ENCODE results near the gene CBLB.

CBLB gene

DNA sequence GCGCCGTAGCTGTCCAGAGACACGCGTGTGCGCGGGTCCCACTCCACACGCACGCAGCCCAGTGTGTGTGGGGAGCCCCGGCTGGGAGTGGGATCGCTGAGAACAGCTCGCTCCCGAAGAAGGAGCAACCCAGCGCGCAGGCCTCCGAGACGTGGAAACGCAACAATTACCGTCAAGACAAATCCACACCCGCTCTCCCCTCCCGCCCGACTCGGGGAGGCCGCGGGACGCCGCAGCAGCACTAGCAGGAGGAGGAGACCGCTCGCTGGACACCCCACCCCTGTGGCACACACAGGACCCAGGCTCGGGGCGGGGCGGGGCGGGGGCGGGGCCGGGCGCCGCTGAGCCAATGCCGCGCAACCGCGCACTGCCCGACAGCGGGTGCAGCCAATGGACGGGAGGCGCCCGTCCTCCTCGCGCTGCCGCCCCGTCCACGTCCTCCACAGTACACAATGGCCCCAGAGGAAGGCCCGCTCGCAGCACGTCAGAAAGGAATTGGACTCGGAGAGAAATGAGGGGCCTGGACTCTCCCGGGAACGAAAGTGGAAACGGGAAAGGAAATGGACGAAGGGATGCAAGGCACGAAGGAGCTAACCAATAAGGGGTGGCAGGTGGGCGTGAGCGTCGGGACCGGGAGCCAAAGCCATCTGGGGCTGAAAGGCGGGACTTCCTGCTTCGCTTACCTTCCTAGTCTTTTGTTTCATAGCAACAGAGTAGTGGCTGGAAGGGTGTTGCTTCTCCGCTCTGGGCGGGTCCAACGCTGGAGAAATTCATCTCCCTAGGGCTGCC is at the start of gene CBLB:
Gene CBLB, minus strand, starts transcription at position 271 of the 789 bp plus-strand sequence. CDS start 1,435 bp downstream, outside the sequence.
- DNase-seq (ENCODE audit: low spot score), result peak; percentile 85

DNA sequence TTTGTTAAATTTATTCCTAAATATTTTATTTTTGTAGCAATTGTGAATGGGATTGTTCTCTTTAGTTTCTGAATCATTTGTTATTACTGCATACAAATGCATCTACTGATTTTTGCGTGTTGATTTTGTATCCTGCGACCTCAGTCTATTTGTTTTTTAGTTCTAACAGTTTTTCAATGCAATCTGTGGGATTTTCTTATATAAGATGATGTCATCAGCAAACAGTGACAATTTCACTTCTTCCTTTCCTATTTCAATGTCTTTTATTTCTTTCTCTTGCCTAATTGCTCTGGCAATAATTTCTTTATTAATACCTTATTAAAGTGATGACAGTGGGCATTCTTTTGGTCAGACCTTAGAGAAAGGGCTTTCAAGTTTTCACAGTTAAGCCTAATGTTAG is 48.0 kb upstream of the CBLB start:
- no peak for DNase-seq (ENCODE audit: low spot score)

DNA sequence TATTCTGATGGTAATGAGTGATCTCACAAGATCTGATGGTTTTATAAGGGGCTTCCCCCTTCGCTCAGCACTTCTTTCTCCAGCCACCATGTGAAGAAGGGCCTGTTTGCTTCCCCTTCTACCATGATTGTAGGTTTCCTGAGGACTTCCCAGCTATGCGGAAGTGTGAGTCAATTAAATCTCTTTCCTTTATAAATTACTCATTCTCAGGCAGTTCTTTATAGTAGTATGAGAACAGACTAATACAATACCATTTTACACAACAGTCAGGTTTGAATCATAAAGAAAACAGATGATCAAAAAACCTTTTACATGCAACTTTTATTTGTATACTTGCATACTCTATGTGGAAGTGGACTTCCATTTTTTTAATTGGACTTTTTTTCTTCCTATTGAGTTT is 46.7 kb upstream of the CBLB start:
- no peak for DNase-seq (ENCODE audit: low spot score)

DNA sequence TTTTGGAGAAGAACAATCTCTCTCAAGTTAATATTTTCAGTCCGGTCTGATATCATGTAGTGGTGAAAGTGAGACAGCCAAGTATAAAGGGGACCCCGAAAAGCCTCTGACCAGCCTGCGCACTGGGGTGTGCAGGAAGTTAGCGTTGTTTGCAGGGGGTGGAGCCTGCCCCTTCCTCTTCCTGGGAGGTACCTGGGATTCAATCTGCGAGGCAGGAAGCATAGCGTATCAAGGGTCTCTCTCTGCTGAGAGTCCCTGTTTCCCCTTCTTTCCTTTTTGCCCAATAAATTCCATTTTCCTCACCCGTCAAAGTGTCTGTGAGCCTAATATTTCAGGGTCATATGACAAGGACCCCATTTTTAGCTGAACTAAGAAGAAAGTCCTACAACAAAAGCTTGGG is 44.8 kb upstream of the CBLB start:
- no peak for DNase-seq (ENCODE audit: low spot score)

DNA sequence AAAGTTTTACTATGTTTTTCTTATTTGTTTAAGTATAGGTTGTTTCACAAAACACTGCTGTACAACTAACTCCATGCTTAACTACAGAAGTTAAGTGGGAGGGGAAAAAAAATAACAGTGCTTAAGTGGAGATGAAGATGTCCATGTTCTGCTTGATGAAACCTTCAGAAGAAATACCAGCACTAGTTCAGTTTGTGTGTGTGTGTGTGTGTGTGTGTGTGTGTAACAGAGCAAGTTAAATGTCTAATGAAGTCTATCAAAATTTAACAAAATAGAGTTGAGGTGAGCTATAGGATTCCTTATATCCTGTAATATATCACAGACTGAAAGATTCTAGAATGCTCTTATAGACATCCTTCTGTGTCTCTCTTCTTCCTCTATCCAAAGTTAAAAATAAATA is 44.1 kb upstream of the CBLB start:
- DNase-seq (ENCODE audit: low spot score), result no peak

DNA sequence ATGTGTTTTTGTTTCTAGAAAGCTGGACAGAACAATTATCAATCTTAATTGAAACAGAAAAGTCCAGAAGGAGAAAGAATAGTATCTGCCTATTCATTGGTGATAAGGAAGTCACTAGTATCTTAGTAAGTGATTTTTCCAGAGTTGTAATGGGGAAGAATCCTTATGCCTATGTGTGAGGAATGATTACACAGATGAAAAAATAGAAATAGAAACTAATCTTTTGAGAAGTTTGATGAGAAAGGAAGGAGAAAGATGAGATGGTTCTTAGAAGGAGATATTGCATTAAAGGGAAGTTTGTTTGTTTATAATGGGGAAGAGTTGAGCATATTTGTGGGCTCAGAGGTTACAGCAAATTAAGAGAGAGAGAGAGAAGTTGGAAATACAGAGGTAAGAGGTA is 42.7 kb upstream of the CBLB start:
- no peak for DNase-seq (ENCODE audit: low spot score)

DNA sequence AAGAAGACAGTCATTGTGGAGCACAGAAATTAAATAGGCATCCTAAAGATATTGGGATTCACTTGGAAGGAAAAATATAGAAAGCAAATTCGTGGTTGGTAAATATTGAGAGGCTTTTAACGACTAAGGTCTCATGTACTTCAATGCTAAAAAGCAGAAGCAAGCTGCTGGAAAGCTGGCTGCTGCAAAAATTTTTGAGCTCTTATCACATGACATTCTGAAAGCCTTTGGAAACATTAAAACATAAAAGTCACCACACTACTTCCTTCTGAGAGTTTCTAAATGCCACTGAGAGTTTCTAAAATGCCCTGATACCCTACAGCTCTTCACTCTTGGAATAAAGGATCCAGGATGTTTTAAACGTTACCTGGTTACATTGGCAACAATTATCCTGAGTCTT is 39.0 kb upstream of the CBLB start:
- DNase-seq (ENCODE audit: low spot score), result no peak

DNA sequence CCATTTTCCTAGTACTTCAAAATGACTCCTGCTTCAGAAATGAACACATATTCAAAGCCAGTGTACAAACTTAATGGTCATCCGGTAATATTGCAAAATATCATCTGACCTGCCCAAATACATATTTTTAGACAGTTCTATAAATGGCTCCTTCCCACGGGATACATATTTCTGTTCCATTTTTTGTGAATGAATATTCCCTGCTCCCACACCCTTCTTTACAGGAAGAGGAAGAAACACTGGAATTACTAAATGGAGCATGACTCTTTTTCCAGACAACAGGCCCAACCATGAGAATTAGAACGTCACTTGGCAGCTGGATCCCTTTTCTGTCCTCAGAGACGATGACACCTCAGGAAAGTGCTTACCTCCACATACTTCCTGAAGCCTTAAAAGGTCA is 38.0 kb upstream of the CBLB start:
- no peak for DNase-seq (ENCODE audit: low spot score)

DNA sequence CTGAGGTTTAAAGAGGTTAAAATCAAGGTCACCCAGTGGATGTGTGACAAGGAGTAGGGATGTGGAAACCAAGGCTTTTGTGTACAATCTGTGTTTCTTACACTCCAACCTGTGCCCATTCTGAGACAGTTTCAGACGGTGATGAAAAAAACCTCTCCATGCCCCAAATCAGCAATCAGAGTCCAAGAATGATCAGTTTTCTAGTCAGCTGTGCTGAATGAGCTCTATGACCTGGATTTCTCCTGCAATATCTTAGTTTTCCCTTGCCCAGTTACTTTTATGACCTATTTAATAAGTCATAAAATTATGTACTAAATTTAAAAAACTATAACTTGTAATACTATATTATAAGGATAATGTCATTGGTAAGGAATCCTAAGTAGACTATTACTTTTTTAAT is 37.5 kb upstream of the CBLB start:
- DNase-seq (ENCODE audit: low spot score), result no peak

DNA sequence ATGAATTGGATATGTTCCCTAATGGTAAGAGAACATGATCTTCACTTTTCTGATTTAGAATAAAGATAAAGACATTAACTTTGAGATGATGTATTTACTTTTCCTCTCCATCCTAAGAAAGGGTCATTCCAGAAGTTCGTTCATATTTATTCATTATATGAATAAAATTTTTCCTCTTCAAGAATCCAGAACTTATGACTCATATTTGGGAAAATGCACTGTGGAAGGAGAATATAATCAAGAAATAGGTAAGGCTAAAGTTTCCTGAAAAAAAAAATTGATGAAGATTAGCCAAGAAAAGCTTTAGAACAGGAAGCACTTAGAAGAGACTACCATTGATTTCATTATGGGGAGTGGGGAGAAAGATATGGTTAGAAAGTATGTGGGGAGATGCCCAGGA is 36.5 kb upstream of the CBLB start:
- no peak for DNase-seq (ENCODE audit: low spot score)

DNA sequence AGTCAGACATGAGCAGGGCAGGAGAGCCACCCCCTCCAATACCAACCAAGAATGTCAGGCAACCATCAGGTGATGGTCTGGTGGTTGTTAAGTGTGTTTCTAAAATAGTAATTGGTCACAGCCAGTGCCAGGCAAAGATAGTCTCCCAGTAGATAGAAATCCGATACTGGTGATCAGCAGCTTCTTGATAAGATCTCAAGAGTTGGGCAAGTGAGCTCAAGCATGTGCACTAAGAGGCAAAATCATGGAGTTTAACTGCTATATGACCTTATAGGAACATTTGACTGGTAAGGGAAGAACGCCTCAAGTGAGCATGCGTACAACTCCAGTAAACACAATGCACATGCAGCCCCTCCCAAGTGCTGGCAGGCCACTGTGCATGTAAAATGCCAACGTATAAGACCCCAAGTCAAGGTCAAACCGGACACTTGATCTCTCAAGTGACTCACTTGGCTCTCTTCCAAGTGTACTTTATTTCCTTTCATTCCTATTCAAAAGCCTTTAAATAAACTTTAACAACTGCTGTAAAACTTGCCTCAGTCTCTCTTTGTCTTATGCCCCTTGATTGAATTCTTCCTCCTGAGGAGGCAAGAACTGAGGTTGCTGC is 36.0 kb upstream of the CBLB start:
- no peak for DNase-seq (ENCODE audit: low spot score)

DNA sequence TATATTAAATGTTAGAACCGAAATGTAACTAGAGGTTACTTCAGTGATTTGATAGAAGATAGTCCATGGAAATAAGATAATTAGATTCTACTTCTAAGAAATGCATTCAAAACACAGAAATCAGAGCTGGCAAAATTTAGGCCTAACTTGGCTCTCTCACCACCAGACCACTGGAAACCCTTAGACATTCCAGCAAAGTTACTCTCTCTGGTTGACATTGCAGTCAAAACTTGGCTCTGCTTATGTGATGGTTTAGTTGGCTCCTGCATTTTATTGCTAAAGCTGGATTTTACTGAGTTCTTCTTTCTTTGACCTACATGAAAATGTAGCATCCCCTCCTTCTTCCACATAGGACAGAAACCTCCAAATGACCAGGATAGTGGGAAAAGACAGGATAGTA is 35.4 kb upstream of the CBLB start:
- no peak for DNase-seq (ENCODE audit: low spot score)

DNA sequence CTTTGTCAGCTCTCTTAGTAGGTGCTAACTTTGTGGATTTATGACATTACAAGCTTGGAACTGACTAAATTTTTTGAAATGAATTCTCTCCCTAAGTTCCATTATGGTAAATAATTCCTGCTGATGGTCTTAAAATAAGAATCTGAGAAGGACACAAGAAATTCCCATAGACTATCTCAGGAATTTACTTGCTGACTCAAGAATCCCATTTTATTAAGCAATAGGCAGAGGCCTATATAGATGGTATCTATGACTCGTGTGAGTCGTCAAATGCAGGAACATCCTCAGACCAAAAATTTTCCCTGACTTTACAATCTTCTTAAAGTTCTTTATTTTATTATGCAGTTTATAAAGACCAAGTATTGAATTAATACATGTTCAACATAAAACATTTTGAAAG is 30.7 kb upstream of the CBLB start:
- DNase-seq (ENCODE audit: low spot score), result no peak

DNA sequence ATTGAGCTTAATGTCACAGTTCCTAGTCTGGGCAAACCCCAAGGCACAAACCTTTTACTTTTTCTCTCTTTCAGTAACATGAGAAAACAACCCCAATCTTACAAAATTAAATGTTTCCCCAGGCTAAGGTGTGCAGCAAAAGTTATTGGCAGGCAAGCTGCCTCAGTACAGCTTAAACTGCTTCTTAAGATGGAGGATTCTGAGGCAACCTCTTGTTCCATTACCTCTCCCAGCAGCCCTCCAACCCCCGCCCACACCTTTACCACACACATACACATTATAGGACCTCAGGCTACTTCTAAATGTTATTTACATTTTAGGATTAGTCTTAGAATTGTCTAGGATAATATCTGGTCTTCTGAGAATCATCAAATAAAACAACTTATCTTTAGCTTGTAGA is 22.3 kb upstream of the CBLB start:
- DNase-seq (ENCODE audit: low spot score), result no peak

DNA sequence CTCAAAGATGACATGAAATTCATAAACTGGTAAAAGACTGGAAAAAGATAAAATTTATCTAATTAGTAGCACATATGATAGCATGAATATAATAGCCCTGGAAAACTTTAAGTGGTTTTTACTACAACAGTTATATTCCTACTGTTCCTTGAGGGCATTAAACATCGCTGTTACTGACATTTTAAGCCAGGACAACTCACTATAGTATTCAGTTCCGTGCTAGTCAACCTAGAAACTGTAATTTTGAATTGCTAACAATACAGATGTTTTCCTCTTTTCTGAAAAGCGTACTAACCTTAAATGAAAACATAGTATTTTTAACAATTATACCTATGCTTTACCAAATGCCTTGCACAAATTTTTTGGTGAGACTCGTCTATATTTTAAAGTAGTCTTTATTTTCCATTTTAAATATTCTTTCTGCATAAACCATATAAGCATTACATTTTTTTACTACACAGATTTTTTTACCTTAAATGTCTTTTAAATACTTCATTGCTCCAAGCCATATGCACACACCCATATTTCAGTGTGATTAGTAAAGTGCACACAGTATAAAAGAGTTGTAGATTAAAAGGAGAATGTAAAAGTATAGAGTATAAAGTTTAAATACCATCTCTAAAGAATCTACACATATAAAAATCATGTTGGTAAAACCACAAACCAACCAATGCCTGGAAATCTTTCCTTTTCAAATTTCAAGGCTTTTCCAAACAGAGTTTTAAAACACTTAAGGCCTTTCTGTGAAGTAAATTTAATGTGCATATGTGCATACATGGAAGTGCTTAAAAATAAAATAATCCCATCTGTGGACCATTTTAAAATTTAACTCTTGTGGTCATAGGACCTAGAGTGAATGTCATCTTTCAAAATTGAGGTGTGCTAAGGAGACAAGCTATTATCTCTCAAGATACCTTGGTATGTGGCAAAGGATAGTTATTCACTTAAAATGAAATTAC is 20.1 kb upstream of the CBLB start:
- DNase-seq (ENCODE audit: low spot score), result no peak

DNA sequence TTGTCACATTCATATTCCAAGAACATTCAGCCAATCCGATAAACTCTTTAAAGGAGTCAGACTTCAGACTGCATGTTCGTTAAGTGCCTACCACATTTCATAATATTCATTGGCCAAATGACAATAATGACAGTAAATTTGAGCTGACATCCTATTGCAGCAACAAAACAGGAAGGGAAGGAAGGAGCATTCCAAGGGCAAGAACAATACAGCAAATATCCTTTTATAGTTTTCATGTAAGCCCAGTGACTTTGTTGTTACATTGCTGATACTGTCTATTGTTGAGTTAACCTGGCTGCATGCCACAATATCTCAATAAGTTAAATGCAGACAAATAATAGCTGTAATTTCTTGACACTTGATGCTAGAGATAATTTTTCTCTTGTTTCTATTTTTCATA is 16.4 kb upstream of the CBLB start:
- no peak for DNase-seq (ENCODE audit: low spot score)

DNA sequence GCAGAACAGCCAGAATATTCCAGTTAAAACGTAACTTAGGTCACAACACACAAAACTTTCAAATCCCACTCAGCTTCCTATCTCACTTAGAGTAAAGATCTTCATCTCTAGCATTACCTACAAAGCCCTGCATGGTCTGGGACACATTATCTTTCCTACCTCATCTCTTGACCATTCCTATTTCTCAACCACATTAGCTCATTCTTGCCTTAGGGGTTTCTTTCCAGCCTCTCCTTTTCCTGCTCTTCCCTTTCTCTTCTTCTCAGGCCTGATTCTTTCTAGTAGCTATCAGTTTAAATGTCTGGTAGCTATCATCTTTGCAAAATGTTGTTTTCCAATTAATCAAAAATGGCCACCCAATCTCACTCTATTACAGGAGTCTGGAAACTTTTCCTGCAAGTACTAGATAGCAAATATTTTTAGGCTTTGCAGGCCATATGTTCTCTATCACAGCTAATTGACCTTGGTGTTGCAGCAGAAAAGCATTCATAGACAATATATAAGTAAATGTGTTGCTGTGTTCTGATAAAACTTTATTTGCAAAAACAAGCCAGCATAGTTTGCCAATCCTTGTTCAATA is 15.1 kb upstream of the CBLB start:
- DNase-seq (ENCODE audit: low spot score), result no peak

DNA sequence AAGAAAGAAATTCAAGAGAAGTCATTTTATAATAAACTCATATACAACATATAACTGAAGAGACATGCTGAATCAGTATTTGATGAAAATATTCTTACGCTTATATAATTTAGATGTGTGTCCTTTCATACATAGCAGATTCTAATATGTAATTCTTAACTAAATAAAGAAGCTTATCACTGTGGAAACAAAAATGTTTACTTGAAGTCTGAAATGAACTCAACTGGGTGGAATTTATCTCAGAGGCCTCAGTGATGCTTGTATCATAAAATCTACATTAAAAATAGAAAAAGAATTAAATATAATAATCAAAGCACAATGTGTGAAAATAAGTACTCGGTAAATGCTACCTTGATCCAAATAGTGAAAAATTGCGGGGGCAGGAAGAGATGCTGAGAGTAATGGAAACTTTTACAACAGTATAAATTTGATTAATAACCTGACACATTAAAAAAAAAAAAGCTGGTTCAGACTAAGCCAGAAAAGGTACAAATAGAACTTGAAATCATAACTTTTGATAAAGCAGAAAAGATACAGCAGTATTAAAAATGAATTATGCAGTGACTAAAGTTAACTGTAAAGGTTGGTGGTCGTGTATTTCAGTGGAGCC is 12.0 kb upstream of the CBLB start:
- DNase-seq (ENCODE audit: low spot score), result no peak

DNA sequence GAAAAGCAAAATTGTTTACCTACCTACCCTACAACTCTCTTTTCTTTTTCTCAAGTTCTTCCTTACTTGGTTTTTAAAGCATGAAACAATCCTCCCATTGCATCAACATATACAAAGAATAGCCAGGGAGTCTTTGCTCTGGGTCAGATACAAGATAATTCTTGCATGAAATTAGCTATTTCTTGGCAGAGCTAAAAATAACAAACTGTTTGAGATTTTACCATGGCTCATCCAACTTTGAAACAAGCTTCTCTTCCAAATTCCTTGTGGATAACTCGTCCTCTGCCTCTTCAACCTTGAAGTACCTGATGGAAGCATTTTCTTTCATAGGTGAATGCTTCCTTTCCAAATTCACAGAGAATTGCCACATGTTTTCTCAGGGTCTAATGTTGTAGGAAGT is 9.2 kb upstream of the CBLB start:
- DNase-seq (ENCODE audit: low spot score), result no peak

DNA sequence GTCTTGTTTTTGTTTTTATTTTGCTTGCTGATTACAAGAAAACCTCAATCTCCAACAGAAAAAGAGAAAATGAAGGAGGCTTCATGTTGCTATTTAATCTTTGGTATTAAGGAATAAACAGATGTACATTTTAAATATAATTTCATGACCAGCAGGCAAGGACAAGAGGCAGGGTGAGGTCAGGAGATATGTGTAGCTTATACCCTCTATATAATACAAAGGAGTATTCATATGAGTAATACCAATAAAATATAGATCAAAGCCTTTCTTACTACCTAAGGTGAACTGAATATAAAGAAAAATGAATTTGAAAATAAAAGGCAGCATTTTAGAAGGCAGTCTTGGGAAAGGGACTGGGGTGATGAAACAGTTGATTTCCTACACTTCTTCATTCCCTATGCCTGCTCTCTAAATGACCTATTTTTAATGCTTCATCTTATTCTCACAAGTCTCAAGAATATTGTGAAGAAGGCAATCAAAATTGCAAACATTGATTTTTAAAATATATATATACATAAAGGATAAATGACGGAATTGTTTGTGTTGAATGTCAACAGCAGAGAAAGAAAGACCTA is 8.6 kb upstream of the CBLB start:
- no peak for DNase-seq (ENCODE audit: low spot score)

DNA sequence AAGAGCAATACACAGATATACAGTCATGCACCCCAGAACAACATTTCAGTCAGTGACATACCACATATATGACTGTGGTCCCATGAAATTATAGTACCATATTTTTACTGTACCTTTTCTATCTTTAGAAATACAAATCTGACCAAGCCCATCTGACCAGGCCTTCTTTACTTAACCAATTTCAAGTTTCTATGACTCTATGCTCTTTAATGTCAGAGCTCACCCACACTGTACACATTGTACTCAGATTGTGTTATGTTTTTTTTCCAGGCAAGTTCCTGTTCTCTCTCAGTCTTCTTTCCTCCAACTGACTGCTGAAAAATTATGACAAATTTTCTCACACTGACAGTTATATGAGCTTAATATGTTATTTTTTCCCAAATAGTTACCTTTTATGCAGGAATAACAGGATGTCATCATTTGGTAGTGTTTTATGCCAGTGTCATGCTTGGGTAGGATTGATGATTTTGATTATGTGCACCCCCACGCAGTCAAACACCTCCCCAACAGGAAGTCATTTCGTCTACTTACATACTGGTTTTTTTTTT is 8.0 kb upstream of the CBLB start:
- DNase-seq (ENCODE audit: low spot score), result no peak

Data from CD4-positive, alpha-beta T cell treated with Interleukin-15 for 4 hours (primary cell).